CD4-positive, alpha-beta T cell (primary cell): ENCODE results near the gene CAV2. TPM values are rescaled to one million over a fixed set of nuclear protein-coding genes. Genes with fewer than 3 reads are reported as not detected.

Experiments used
- ATAC-seq: fragments of 200-7000 bp; cut with Tn5 transposase; one replicate; pipeline ENCODE4 v1.10.0; 2022; ENCODE audit warnings: mild to moderate bottlenecking; ENCODE audit not compliant: poor library complexity
- CTCF ChIA-PET: fragments of 350-600 bp; sonication (Branson Sonifier 250); formaldehyde crosslinking; loops from one replicate; lab custom pipeline; 2021; ENCODE audit warnings: antibody characterized with exemption, inconsistent platforms; lab: Charles Lee
- POLR2A ChIA-PET: fragments of 350-600 bp; sonication (Branson Sonifier 250); formaldehyde crosslinking; loops from one replicate; lab custom pipeline; 2021; ENCODE audit warnings: antibody characterized with exemption, inconsistent platforms; lab: Charles Lee
- DNase-seq, 14 experiments: peaks; one replicate each; pipeline ENCODE4 v3.0.0-alpha.2; 2013 to 2020; ENCODE audit warnings: mixed read lengths in 2 of 14
- H3K27ac ChIP-seq, 2 donors: one replicate each; pipeline versions ENCODE4 v1.5.1 to v1.7.0; 2013; ENCODE audit warnings: low read length in 2 of 2, low read depth in 1 of 2, mild to moderate bottlenecking in 1 of 2
- H3K27me3 ChIP-seq, 2 experiments: 1 replicate in 1 of 2; 2 replicates in 1 of 2; pipeline versions ENCODE4 v1.6.1 to v1.7.0; 2013; ENCODE audit warnings: low read length in 2 of 2, control low read depth in 1 of 2, mild to moderate bottlenecking in 1 of 2, moderate library complexity in 1 of 2; ENCODE audit not compliant: insufficient read depth in 2 of 2, control insufficient read depth in 1 of 2
- H3K36me3 ChIP-seq: one replicate; pipeline ENCODE4 v1.6.1; 2013; ENCODE audit warnings: low read length, control low read depth; ENCODE audit not compliant: insufficient read depth
- H3K4me1 ChIP-seq: one replicate; pipeline ENCODE4 v1.6.1; 2013; ENCODE audit warnings: low read length, control low read depth; ENCODE audit not compliant: insufficient read depth
- H3K4me3 ChIP-seq: one replicate; pipeline ENCODE4 v1.5.1; 2013; ENCODE audit warnings: mild to moderate bottlenecking, low read length, moderate library complexity
- H3K9me3 ChIP-seq, 2 experiments: 1 replicate in 1 of 2; 2 replicates in 1 of 2; pipeline versions ENCODE4 v1.6.1 to v1.7.0; 2013; ENCODE audit warnings: low read length in 2 of 2, mild to moderate bottlenecking in 2 of 2, control low read depth in 1 of 2, moderate library complexity in 1 of 2; ENCODE audit not compliant: control insufficient read depth in 1 of 2, insufficient read depth in 1 of 2
- H3K27ac Mint-ChIP-seq: one replicate; pipeline ENCODE4 v1.8.0; 2020; ENCODE audit warnings: mixed read lengths
- H3K27me3 Mint-ChIP-seq: one replicate; pipeline ENCODE4 v1.8.0; 2021; ENCODE audit warnings: mixed read lengths
- H3K36me3 Mint-ChIP-seq: one replicate; pipeline ENCODE4 v1.8.0; 2021; ENCODE audit warnings: low read depth, mixed read lengths
- H3K4me1 Mint-ChIP-seq: one replicate; pipeline ENCODE4 v1.8.0; 2021; ENCODE audit warnings: low read depth, mixed read lengths
- H3K4me3 Mint-ChIP-seq: one replicate; pipeline ENCODE4 v1.8.0; 2020; ENCODE audit warnings: mild to moderate bottlenecking, mixed read lengths
- H3K9me3 Mint-ChIP-seq: one replicate; pipeline ENCODE4 v1.8.0; 2020; ENCODE audit warnings: mixed read lengths
- CTCF ChIP-seq: fragments of 200-600 bp; IDR thresholded peaks from one replicate; pipeline ENCODE4 v1.8.0; 2022; ENCODE audit warnings: antibody characterized with exemption, mild to moderate bottlenecking
- intact Hi-C, 2 experiments: fragments of 100-400 bp; cut with DNase I in 1 of 2; cut with micrococcal nuclease in 1 of 2; formaldehyde crosslinking; loops; one replicate each; pipeline versions ENCODE4 v1.15.1 to v1.9.0; 2023 to 2025; cut with DNase I, micrococcal nuclease
- total RNA-seq, 174 experiments: library from RNA in 2 of 174; stranded (reverse) in 2 of 174; gene quantifications; one replicate each; pipeline ENCODE4 v1.2.3 and lab custom pipeline; 2021 to 2026

The CAV2 gene
- total RNA-seq, 2 experiments from 2014 or later: not detected

DNA sequence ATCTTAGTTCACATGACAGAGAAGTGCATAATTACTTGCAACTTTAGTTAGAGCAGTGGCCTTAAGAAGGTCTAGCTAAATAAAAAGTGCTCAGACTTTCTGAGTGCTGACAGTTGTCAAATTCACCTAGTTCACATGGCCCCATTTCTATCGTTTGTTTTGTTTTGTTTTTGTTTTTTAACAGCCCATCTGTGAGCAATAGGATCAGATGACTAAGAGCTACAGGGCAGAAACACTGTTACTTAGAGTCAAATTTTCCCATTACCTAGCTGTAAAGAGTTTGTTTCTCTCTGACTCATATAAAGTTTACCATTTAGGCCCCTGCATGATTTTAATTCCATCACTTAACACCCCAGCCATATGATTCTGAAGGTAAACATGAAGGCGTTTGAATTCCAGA is 44.1 kb downstream of the CAV2 start:
- Mint-ChIP-seq H3K36me3 (no peaks in the 10 kb centered on the region), H3K4me3 (no peak overlapping the region), H3K9me3 (peaks cover under 1% of the 10 kb centered on the region), H3K4me1 (no peaks in the 10 kb centered on the region), H3K27ac (no peak overlapping the region), H3K27me3 (peaks cover 45% of the 10 kb centered on the region)
- Histone ChIP-seq H3K27me3 (no peaks in the 10 kb centered on the region), H3K27ac (no peak overlapping the region), H3K9me3 (peaks cover 0 to 3% of the 10 kb centered on the region in 2 experiments), H3K4me3 (no peak overlapping the region), H3K36me3 (no peaks in the 10 kb centered on the region), H3K4me1 (no peaks in the 10 kb centered on the region)
- no peak for TF ChIP-seq CTCF
- intact Hi-C loops: no loop called here
- ChIA-PET POLR2A (interaction anchor here (0.5 kb wide), 1 partner anchor 209 kb away, joined by 3 read pairs; no protein-coding TSS in a partner anchor), CTCF (no interaction called here)
- ATAC-seq (no peak), DNase-seq (no peak)

GRCh38 chr7:116544487-116544886 is 44.9 kb downstream of the CAV2 start:
- Mint-ChIP-seq H3K9me3 (no peaks in the 10 kb centered on the region), H3K27ac (no peak overlapping the region), H3K4me1 (no peaks in the 10 kb centered on the region), H3K4me3 (no peak overlapping the region), H3K36me3 (no peaks in the 10 kb centered on the region), H3K27me3 (peaks cover 43% of the 10 kb centered on the region)
- no peaks in the 10 kb centered on the region for H3K9me3 ChIP-seq
- CTCF ChIA-PET: no interaction called here
- no peak overlapping the region for H3K27ac ChIP-seq
- TF ChIP-seq CTCF: no peak
- H3K4me1 ChIP-seq: no peaks in the 10 kb centered on the region
- H3K36me3 ChIP-seq: no peaks in the 10 kb centered on the region
- no peak overlapping the region for H3K4me3 ChIP-seq
- POLR2A ChIA-PET: no interaction called here
- DNase-seq: no peak
- H3K27me3 ChIP-seq: peaks cover 0 to 3% of the 10 kb centered on the region in 2 experiments
- ATAC-seq: no peak
- intact Hi-C loops: no loop called here

DNA sequence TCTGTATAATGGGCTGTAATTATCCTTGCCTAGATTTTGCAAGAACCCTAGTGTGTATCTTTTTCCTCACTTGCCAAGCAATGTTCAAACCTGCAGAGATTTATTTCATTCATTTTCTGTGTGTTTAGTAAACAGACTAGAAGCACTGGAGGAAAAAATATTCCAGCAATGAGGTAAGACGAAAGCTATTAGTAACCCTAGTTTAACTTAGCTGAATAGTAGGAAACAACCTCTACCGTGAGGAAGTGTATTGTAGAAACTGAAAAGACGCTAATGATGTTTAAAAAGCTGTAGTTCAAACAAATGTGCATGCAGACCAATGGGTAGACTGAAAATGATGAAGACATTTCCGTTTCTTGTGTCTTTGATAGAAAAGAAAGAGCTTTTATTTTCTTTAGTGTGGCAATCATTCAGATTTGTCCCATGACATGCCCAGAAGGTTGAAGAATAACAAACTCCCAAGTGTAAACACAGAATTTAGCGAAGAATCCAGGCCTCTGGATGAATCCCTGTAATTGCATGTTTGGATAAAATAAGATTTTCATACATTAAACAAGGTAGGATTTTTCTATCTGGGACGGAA is 46.0 kb downstream of the CAV2 start:
- no peak overlapping the region for H3K4me3 Mint-ChIP-seq

More for the DNA sequence above, 46.0 kb downstream of the CAV2 start:
- H3K36me3 Mint-ChIP-seq: no peaks in the 10 kb centered on the region
- no peak for TF ChIP-seq CTCF
- Histone ChIP-seq H3K36me3 (no peaks in the 10 kb centered on the region), H3K27me3 (peaks cover 0 to 3% of the 10 kb centered on the region in 2 experiments), H3K9me3 (no peaks in the 10 kb centered on the region), H3K27ac (no peak overlapping the region), H3K4me1 (no peaks in the 10 kb centered on the region), H3K4me3 (no peak overlapping the region)
- intact Hi-C loops: no loop called here
- ChIA-PET POLR2A (no interaction called here), CTCF (no interaction called here)
- H3K4me1 Mint-ChIP-seq: no peaks in the 10 kb centered on the region
- H3K27me3 Mint-ChIP-seq: peaks cover 43% of the 10 kb centered on the region
- no peaks in the 10 kb centered on the region for H3K9me3 Mint-ChIP-seq
- ATAC-seq (no peak), DNase-seq (no peak)
- no peak overlapping the region for H3K27ac Mint-ChIP-seq
